HepG2 (cell line): ENCODE results near the gene LAPTM4A. TPM values are rescaled to one million over a fixed set of nuclear protein-coding genes. Genes with fewer than 3 reads are reported as not detected.

ENCODE experiments used
- DPF2 ChIP-seq: sonication (generic); formaldehyde crosslinking; IDR thresholded peaks from 2 replicates; pipeline ENCODE4 v1.4.0; 2020; ENCODE audit warnings: mild to moderate bottlenecking, low read depth, missing genetic modification reagents, borderline replicate concordance
- FOXA1 ChIP-seq, 2 experiments: fragments of 450-650 bp in 1 of 2; sonication (generic) in 1 of 2; formaldehyde crosslinking in 1 of 2; IDR thresholded peaks; 2 replicates each; pipeline versions ENCODE4 v1.4.0 to v1.6.1; 2016 to 2020; ENCODE audit warnings: missing genetic modification reagents in 1 of 2
- KDM1A ChIP-seq: IDR thresholded peaks from 2 replicates; pipeline ENCODE4 v1.6.1; 2016; ENCODE audit warnings: missing compliant biosample characterization
- NR2F6 ChIP-seq, 2 experiments: IDR thresholded peaks; 2 replicates each; pipeline ENCODE4 v1.6.1; 2016; ENCODE audit warnings: antibody characterized with exemption in 1 of 2, mild to moderate bottlenecking in 1 of 2
- NRL ChIP-seq: sonication (generic); formaldehyde crosslinking; IDR thresholded peaks from 2 replicates; pipeline ENCODE4 v1.5.0; 2020; ENCODE audit warnings: missing genetic modification reagents, mild to moderate bottlenecking, moderate library complexity, borderline replicate concordance
- RFXAP ChIP-seq: sonication (generic); formaldehyde crosslinking; IDR thresholded peaks from 2 replicates; pipeline ENCODE4 v1.4.0; 2020; ENCODE audit warnings: missing genetic modification reagents, borderline replicate concordance
- SNAI1 ChIP-seq: sonication (generic); formaldehyde crosslinking; IDR thresholded peaks from 2 replicates; pipeline ENCODE4 v1.5.0; 2020; ENCODE audit warnings: mild to moderate bottlenecking, missing genetic modification reagents, borderline replicate concordance
- SRF ChIP-seq: IDR thresholded peaks from 2 replicates; pipeline ENCODE4 v1.6.1; 2011; ENCODE audit warnings: mild to moderate bottlenecking, low read depth, low read length, moderate library complexity
- TBL1XR1 ChIP-seq: fragments of 150-350 bp; IDR thresholded peaks from 2 replicates; pipeline ENCODE4 v1.6.1; 2014; ENCODE audit warnings: borderline replicate concordance, low read length; ENCODE audit not compliant: partially characterized antibody
- TEAD2 ChIP-seq: sonication (generic); formaldehyde crosslinking; IDR thresholded peaks from 2 replicates; pipeline ENCODE4 v1.9.0; 2021; ENCODE audit warnings: missing genetic modification reagents
- ZFX ChIP-seq: sonication (generic); formaldehyde crosslinking; IDR thresholded peaks from 2 replicates; pipeline ENCODE4 v1.4.0; 2020; ENCODE audit warnings: mild to moderate bottlenecking, low read depth, missing genetic modification reagents, moderate library complexity
- ZNF230 ChIP-seq: sonication (generic); formaldehyde crosslinking; IDR thresholded peaks from 2 replicates; pipeline ENCODE4 v1.4.0; 2020; ENCODE audit warnings: mild to moderate bottlenecking, missing genetic modification reagents
- ZNF605 ChIP-seq: sonication (generic); formaldehyde crosslinking; IDR thresholded peaks from 2 replicates; pipeline ENCODE4 v1.8.0; 2022; ENCODE audit warnings: mild to moderate bottlenecking, missing genetic modification reagents
- polyA plus RNA-seq, 8 experiments: library from polyadenylated mRNA; depleted of rRNA in 3 of 8; stranded (reverse) in 7 of 8; unstranded in 1 of 8; fragments of >200 nt; fragmentation: Illumina TruSeq in 4 of 8; extraction: Trizol in 4 of 8; gene quantifications; 2 replicates each; pipeline versions ENCODE4 v1.2.1 to v1.2.3, GENCODE V29; 2011 to 2016; ENCODE audit warnings: low read depth in 4 of 8, missing spikeins in 1 of 8, mixed read lengths in 1 of 8; ENCODE audit not compliant: insufficient read depth in 1 of 8
- total RNA-seq, 5 experiments: library from RNA; depleted of rRNA; stranded (reverse); fragments of >200 nt; fragmentation: Illumina TruSeq; extraction: Trizol; gene quantifications; 2 replicates each; pipeline ENCODE4 v1.2.3, GENCODE V29; 2016; ENCODE audit warnings: low read depth in 1 of 5
- TF ChIP-seq, protein P1 (sequence below): sonication (generic); formaldehyde crosslinking; IDR thresholded peaks from 2 replicates; pipeline ENCODE4 v1.5.1; 2020; ENCODE audit warnings: mild to moderate bottlenecking, missing genetic modification reagents
- TF ChIP-seq, protein P2 (sequence below): sonication (generic); formaldehyde crosslinking; IDR thresholded peaks from 2 replicates; pipeline ENCODE4 v1.4.0; 2020; ENCODE audit warnings: mild to moderate bottlenecking, missing genetic modification reagents
- TF ChIP-seq, protein P3 (sequence below), 2 experiments: fragments of 450-650 bp in 1 of 2; sonication (generic) in 1 of 2; formaldehyde crosslinking; IDR thresholded peaks; 2 replicates each; pipeline versions ENCODE4 v1.5.0 to v1.8.0; 2020 to 2022; ENCODE audit warnings: mild to moderate bottlenecking in 1 of 2, missing genetic modification reagents in 1 of 2
- TF ChIP-seq, protein P4 (sequence below): sonication (generic); formaldehyde crosslinking; IDR thresholded peaks from 2 replicates; pipeline ENCODE4 v1.5.0; 2020; ENCODE audit warnings: missing genetic modification reagents
- TF ChIP-seq, protein P5 (sequence below): sonication (generic); formaldehyde crosslinking; IDR thresholded peaks from 2 replicates; pipeline ENCODE4 v1.4.0; 2020; ENCODE audit warnings: missing genetic modification reagents, borderline replicate concordance

LAPTM4A gene
- total and polyA plus RNA-seq, 2 of the 13 experiments (the other 11 are each of a cell fraction or from before 2014, with no cell fraction given) = 116 to 558 TPM

DNA sequence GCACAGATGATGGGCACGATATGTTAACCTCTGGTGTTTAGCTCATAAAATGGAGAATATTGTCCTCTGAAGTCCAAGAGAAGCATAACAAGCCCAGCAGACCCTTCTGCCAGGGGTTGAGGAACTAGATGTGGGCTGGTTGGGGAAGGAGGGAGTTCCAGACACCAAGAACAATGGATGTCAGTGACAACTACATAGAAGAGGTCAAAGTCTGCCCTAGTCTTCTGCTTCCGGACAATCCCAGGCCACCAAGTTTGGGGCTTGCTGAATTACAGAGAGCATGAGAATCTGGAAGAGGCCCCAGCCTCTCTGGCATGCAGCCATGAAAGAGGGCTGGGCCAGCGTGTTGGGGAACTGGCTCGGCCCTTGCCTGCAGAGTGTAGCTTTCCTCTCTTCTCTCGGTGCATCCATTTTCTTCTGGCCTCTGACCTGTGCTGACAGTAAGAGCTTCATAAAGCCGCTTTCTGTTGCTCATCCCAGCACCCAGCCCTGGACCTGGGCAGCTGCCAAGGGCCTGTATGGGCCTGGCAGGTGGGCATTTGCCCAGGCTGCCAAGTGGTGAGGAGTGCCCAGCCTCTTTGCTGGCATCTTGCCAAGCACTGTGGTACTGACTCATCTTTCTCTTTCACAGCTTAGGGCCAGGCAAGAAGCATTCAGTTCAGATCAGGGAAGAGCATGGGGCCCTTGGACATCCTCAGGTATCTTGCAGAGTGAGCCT lies 14.6 kb upstream of the LAPTM4A start (continued):
- TF ChIP-seq, protein P1, sequence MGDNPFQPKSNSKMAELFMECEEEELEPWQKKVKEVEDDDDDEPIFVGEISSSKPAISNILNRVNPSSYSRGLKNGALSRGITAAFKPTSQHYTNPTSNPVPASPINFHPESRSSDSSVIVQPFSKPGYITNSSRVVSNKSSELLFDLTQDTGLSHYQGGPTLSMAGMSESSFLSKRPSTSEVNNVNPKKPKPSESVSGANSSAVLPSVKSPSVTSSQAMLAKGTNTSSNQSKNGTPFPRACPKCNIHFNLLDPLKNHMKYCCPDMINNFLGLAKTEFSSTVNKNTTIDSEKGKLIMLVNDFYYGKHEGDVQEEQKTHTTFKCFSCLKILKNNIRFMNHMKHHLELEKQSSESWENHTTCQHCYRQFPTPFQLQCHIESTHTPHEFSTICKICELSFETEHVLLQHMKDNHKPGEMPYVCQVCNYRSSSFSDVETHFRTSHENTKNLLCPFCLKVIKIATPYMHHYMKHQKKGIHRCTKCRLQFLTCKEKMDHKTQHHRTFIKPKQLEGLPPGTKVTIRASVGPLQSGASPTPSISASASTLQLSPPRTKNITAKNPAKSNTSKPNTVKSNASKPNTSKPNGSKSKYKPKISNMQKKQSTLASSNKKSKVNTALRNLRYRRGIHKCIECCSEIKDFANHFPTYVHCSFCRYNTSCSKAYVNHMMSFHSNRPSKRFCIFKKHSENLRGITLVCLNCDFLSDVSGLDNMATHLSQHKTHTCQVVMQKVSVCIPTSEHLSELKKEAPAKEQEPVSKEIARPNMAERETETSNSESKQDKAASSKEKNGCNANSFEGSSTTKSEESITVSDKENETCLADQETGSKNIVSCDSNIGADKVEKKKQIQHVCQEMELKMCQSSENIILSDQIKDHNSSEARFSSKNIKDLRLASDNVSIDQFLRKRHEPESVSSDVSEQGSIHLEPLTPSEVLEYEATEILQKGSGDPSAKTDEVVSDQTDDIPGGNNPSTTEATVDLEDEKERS (CRISPR knock-in tag) = no peak
- TF ChIP-seq FOXA1 (IDR thresholded peaks at IDR 0.05) (no peak), FOXA1 (CRISPR knock-in tag; IDR thresholded peaks at IDR 0.05) (no peak; the same call in 1 of the 2 replicates), NRL (no peak; the same call in 1 of the 2 replicates), SNAI1 (CRISPR knock-in tag) (no peak), DPF2 (no peak), SRF (peak; percentile 70; the same call in 1 of the 2 replicates), RFXAP (CRISPR knock-in tag) (peak; percentile 56; the same call in 1 of the 2 replicates), TBL1XR1 (no peak), TEAD2 (no peak), ZFX (CRISPR knock-in tag) (peak; percentile 77), NR2F6 (IDR thresholded peaks at IDR 0.05) (peak; percentile 55; the same call in 1 of the 2 replicates), NR2F6 (CRISPR knock-in tag; IDR thresholded peaks at IDR 0.05) (peak; percentile 76), ZNF230 (no peak), KDM1A (CRISPR knock-in tag) (peak; percentile 53; the same call in 1 of the 2 replicates), ZNF605 (CRISPR knock-in tag) (peak; percentile 78)
- TF ChIP-seq, protein P2, sequence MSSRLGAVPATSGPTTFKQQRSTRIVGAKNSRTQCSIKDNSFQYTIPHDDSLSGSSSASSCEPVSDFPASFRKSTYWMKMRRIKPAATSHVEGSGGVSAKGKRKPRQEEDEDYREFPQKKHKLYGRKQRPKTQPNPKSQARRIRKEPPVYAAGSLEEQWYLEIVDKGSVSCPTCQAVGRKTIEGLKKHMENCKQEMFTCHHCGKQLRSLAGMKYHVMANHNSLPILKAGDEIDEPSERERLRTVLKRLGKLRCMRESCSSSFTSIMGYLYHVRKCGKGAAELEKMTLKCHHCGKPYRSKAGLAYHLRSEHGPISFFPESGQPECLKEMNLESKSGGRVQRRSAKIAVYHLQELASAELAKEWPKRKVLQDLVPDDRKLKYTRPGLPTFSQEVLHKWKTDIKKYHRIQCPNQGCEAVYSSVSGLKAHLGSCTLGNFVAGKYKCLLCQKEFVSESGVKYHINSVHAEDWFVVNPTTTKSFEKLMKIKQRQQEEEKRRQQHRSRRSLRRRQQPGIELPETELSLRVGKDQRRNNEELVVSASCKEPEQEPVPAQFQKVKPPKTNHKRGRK (CRISPR knock-in tag) = peak; percentile 70; the same call in 1 of the 2 replicates
- TF ChIP-seq, protein P3, sequence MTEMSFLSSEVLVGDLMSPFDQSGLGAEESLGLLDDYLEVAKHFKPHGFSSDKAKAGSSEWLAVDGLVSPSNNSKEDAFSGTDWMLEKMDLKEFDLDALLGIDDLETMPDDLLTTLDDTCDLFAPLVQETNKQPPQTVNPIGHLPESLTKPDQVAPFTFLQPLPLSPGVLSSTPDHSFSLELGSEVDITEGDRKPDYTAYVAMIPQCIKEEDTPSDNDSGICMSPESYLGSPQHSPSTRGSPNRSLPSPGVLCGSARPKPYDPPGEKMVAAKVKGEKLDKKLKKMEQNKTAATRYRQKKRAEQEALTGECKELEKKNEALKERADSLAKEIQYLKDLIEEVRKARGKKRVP (CRISPR knock-in tag; IDR thresholded peaks at IDR 0.05) = no peak
- TF ChIP-seq, protein P4, sequence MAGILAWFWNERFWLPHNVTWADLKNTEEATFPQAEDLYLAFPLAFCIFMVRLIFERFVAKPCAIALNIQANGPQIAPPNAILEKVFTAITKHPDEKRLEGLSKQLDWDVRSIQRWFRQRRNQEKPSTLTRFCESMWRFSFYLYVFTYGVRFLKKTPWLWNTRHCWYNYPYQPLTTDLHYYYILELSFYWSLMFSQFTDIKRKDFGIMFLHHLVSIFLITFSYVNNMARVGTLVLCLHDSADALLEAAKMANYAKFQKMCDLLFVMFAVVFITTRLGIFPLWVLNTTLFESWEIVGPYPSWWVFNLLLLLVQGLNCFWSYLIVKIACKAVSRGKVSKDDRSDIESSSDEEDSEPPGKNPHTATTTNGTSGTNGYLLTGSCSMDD (CRISPR knock-in tag) = no peak
- TF ChIP-seq, protein P5, sequence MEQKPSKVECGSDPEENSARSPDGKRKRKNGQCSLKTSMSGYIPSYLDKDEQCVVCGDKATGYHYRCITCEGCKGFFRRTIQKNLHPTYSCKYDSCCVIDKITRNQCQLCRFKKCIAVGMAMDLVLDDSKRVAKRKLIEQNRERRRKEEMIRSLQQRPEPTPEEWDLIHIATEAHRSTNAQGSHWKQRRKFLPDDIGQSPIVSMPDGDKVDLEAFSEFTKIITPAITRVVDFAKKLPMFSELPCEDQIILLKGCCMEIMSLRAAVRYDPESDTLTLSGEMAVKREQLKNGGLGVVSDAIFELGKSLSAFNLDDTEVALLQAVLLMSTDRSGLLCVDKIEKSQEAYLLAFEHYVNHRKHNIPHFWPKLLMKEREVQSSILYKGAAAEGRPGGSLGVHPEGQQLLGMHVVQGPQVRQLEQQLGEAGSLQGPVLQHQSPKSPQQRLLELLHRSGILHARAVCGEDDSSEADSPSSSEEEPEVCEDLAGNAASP = peak; percentile 60
